Measurements from ENCODE around the gene DLL4. TPM values are rescaled to one million over a fixed set of nuclear protein-coding genes. Genes with fewer than 3 reads are reported as not detected.

DLL4 gene
- polyA plus RNA-seq (2013), result not detected

DNA sequence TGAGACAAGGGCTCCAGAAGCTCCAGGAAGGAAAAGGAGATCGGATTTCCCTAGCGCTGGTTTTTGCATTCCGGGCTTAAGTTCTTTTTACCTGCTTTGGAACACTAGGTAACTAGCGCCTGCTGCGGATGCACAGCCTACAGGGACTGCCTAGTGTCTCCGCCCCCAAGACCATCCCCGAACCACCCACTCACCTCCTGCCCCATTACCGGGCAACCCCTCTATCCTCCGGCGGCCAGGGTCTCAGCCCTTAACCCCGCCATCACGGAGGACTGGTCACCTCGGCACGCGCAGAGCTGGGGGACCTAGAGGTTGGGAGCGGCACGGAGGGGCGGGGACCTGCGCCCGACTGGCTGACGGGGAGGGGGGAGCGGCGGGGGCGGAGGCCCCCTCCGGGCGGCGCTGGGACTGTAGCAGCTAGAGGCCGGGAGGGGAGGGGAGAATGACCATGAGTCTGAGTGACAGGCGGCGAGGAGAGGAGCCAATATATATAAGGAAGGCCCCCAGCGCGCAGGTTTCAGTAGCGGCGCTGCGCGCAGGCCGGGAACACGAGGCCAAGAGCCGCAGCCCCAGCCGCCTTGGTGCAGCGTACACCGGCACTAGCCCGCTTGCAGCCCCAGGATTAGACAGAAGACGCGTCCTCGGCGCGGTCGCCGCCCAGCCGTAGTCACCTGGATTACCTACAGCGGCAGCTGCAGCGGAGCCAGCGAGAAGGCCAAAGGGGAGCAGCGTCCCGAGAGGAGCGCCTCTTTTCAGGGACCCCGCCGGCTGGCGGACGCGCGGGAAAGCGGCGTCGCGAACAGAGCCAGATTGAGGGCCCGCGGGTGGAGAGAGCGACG is at the start of gene DLL4:
Gene DLL4 (plus strand): TSS at position 520 of the 839 bp plus-strand sequence. CDS start 329 bp downstream, outside the sequence.
- Histone ChIP-seq H3K27me3 (replicated peaks in 2 of 5; ENCODE audit: control insufficient read depth in 4 of 5, insufficient read depth in 5 of 5, low read length in 4 of 5) (peaks cover 3 to 83% (median 35%) of the 10 kb centered on the region in 5 experiments), H3K27ac (ENCODE audit: insufficient read depth in 1 of 2, low read depth in 1 of 2, low read length in 2 of 2, poor library complexity in 1 of 2, severe bottlenecking in 2 of 2) (no peak within 1 kb of the TSS), H3K36me3 (ENCODE audit: control insufficient read depth in 4 of 4, insufficient read depth in 4 of 4, low read length in 3 of 4) (no peaks in the 10 kb centered on the region), H3K9me3 (ENCODE audit: control extremely low read depth in 1 of 5, control insufficient read depth in 4 of 5, insufficient read depth in 2 of 5, low read depth in 1 of 5, low read length in 4 of 5) (no peaks in the 10 kb centered on the region), H3K4me1 (ENCODE audit: control extremely low read depth in 1 of 4, control insufficient read depth in 4 of 4, insufficient read depth in 4 of 4, low read length in 3 of 4) (peaks cover 8 to 78% (median 75%) of the 10 kb centered on the region in 4 experiments), H3K4me3 (ENCODE audit: control insufficient read depth in 1 of 7, extremely low read depth in 1 of 7, insufficient read depth in 4 of 7, low read depth in 2 of 7, low read length in 6 of 7) (peak within 1 kb of the TSS in 6 of 7 experiments; percentile 38 to 70 (median 56))
- ChIA-PET POLR2A (interaction anchor here (0.6 kb wide), 1 partner anchor 24 kb away, joined by 4 read pairs; no protein-coding TSS in a partner anchor), CTCF (interaction anchor here (1.2 to 8.1 kb wide), 6 partner anchors 12 to 37 kb away, joined by 3 to 71 read pairs (median 12); no protein-coding TSS in a partner anchor)
- peak in 2 of 3 donors; percentile 56 to 67 for DNase-seq
- whole genome bisulfite sequencing (ENCODE audit: insufficient coverage), result 0% methylated on average over 57 of the region's 71 CpGs

DNA sequence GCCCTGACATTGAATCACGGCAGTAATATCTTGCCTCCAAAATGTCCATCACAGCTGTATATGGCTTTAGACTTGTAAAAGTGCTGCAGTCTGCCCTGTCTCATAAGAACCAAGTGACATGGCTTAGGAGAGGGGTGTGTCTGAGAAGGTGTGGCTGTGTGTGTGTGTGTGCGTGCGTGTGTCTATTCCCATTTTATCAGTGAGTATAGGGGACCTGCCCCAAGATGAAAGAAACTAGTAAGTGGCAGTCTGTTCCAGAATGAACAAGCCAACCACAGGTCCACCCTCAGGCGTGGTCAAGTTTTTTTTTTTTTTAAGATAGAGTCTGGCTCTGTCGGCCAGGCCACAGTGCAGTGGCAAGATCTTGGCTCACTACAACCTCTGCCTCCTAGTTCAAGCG is 49.5 kb upstream of the DLL4 start:
- Histone ChIP-seq H3K4me3 (ENCODE audit: control insufficient read depth in 1 of 7, extremely low read depth in 1 of 7, insufficient read depth in 4 of 7, low read depth in 2 of 7, low read length in 6 of 7) (no peak overlapping the region), H3K27ac (ENCODE audit: insufficient read depth in 1 of 2, low read depth in 1 of 2, low read length in 2 of 2, poor library complexity in 1 of 2, severe bottlenecking in 2 of 2) (no peak overlapping the region), H3K9me3 (ENCODE audit: control extremely low read depth in 1 of 5, control insufficient read depth in 4 of 5, insufficient read depth in 2 of 5, low read depth in 1 of 5, low read length in 4 of 5) (no peaks in the 10 kb centered on the region), H3K27me3 (replicated peaks in 2 of 5; ENCODE audit: control insufficient read depth in 4 of 5, insufficient read depth in 5 of 5, low read length in 4 of 5) (no peaks in the 10 kb centered on the region), H3K4me1 (ENCODE audit: control extremely low read depth in 1 of 4, control insufficient read depth in 4 of 4, insufficient read depth in 4 of 4, low read length in 3 of 4) (peaks cover 0 to 11% (median under 1%) of the 10 kb centered on the region in 4 experiments), H3K36me3 (ENCODE audit: control insufficient read depth in 4 of 4, insufficient read depth in 4 of 4, low read length in 3 of 4) (no peaks in the 10 kb centered on the region)
- POLR2A ChIA-PET, result no interaction called here
- CTCF ChIA-PET, result interaction anchor here (1.4 to 3.2 kb wide), 3 partner anchors 11 to 26 kb away, joined by 4 to 32 read pairs (median 5); no protein-coding TSS in a partner anchor
- 86% methylated on average over 4 of the region's 6 CpGs for whole genome bisulfite sequencing (ENCODE audit: insufficient coverage)
- no peak for DNase-seq

DNA sequence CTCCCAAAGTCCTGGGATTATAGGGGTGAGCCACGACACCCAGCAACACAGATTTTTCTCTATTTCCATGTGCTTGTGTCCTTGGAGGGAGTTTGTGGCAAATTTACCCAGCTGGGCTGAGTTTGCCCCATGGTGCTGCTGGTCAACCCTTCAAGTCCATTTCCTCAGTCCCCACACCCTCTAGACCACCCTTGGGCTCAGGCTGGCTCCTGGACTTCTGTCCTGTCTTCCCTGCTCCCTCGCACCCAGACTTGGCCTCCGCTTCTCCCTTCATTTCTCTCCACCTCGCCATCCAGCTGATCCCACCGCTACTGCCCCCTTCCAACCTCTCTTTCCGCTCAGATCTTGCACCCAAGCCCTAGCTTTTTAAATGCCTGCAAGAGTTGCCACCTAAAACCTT is 47.8 kb upstream of the DLL4 start:
- H3K27ac ChIP-seq (ENCODE audit: insufficient read depth in 1 of 2, low read depth in 1 of 2, low read length in 2 of 2, poor library complexity in 1 of 2, severe bottlenecking in 2 of 2), result no peak overlapping the region
- no peaks in the 10 kb centered on the region for H3K9me3 ChIP-seq (ENCODE audit: control extremely low read depth in 1 of 5, control insufficient read depth in 4 of 5, insufficient read depth in 2 of 5, low read depth in 1 of 5, low read length in 4 of 5)
- H3K27me3 ChIP-seq (replicated peaks in 2 of 5; ENCODE audit: control insufficient read depth in 4 of 5, insufficient read depth in 5 of 5, low read length in 4 of 5), result no peaks in the 10 kb centered on the region
- ChIA-PET CTCF (interaction anchor here (0.9 to 5.5 kb wide), 5 partner anchors 8 to 37 kb away, joined by 3 to 32 read pairs (median 4); partner anchors contain the start of genes RHOV and VPS18), POLR2A (no interaction called here)
- DNase-seq, result no peak
- H3K36me3 ChIP-seq (ENCODE audit: control insufficient read depth in 4 of 4, insufficient read depth in 4 of 4, low read length in 3 of 4), result no peaks in the 10 kb centered on the region
- H3K4me1 ChIP-seq (ENCODE audit: control extremely low read depth in 1 of 4, control insufficient read depth in 4 of 4, insufficient read depth in 4 of 4, low read length in 3 of 4), result peaks cover 0 to 6% (median 0%) of the 10 kb centered on the region in 4 experiments
- 98% methylated on average over 6 of the region's 6 CpGs for WGBS (ENCODE audit: insufficient coverage)
- no peak overlapping the region for H3K4me3 ChIP-seq (ENCODE audit: control insufficient read depth in 1 of 7, extremely low read depth in 1 of 7, insufficient read depth in 4 of 7, low read depth in 2 of 7, low read length in 6 of 7)

DNA sequence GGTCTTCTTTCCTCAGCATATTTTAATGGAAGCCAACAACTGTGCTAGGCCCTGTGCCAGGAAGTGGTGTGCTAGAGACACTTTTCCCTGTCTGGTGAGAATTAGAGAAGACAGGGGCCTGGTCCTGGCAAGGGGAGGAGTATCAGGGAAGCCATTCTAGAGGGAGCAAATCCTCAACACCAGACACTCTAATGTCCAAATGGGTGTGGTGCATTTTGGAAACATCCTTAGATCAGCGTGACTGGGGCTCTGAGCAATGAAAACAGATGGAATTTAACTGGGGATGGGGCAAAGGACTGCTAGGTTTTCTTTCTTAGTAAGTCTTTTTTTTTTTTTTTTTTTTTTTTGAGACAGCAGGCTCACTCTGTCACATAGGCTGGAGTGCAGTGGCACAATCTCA is 42.6 kb upstream of the DLL4 start:
- Histone ChIP-seq H3K4me1 (ENCODE audit: control extremely low read depth in 1 of 4, control insufficient read depth in 4 of 4, insufficient read depth in 4 of 4, low read length in 3 of 4) (peaks cover 0 to 6% (median under 1%) of the 10 kb centered on the region in 4 experiments), H3K4me3 (ENCODE audit: control insufficient read depth in 1 of 7, extremely low read depth in 1 of 7, insufficient read depth in 4 of 7, low read depth in 2 of 7, low read length in 6 of 7) (no peak overlapping the region), H3K27ac (ENCODE audit: insufficient read depth in 1 of 2, low read depth in 1 of 2, low read length in 2 of 2, poor library complexity in 1 of 2, severe bottlenecking in 2 of 2) (no peak overlapping the region), H3K36me3 (ENCODE audit: control insufficient read depth in 4 of 4, insufficient read depth in 4 of 4, low read length in 3 of 4) (no peaks in the 10 kb centered on the region), H3K9me3 (ENCODE audit: control extremely low read depth in 1 of 5, control insufficient read depth in 4 of 5, insufficient read depth in 2 of 5, low read depth in 1 of 5, low read length in 4 of 5) (no peaks in the 10 kb centered on the region), H3K27me3 (replicated peaks in 2 of 5; ENCODE audit: control insufficient read depth in 4 of 5, insufficient read depth in 5 of 5, low read length in 4 of 5) (no peaks in the 10 kb centered on the region)
- DNase-seq, result no peak
- ChIA-PET CTCF (interaction anchor here (0.9 to 5.5 kb wide), 4 partner anchors 10 to 105 kb away, joined by 3 to 30 read pairs (median 5); partner anchors contain the start of gene RHOV), POLR2A (no interaction called here)
- no CpG with 5 or more reads among the region's 1 CpG for WGBS (ENCODE audit: insufficient coverage)

DNA sequence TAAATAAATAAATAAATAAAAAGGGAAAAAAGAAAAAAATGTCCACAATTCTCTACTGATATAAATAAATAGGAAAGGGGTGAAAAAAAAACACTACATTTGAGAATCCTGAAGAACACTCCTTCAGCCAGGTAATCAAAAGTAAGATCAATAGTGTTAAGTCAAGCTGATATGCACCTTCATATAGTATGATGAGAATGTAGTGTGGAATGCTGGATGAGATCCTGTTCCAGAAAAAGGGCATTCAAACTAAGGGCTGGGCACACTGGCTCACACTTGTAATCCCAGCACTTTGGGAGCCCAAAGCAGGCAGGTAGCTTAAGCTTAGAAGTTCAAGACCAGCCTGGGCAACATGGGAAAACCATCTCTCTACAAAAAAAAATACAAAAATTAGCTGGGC is 40.0 kb upstream of the DLL4 start:
- peaks cover 0 to 20% (median 11%) of the 10 kb centered on the region in 4 experiments for H3K4me1 ChIP-seq (ENCODE audit: control extremely low read depth in 1 of 4, control insufficient read depth in 4 of 4, insufficient read depth in 4 of 4, low read length in 3 of 4)
- H3K9me3 ChIP-seq (ENCODE audit: control extremely low read depth in 1 of 5, control insufficient read depth in 4 of 5, insufficient read depth in 2 of 5, low read depth in 1 of 5, low read length in 4 of 5), result no peaks in the 10 kb centered on the region
- DNase-seq, result no peak
- POLR2A ChIA-PET, result no interaction called here
- H3K27me3 ChIP-seq (replicated peaks in 2 of 5; ENCODE audit: control insufficient read depth in 4 of 5, insufficient read depth in 5 of 5, low read length in 4 of 5), result peaks cover 0 to 2% (median 0%) of the 10 kb centered on the region in 5 experiments
- H3K36me3 ChIP-seq (ENCODE audit: control insufficient read depth in 4 of 4, insufficient read depth in 4 of 4, low read length in 3 of 4), result no peaks in the 10 kb centered on the region
- CTCF ChIA-PET, result interaction anchor here (0.6 to 4.3 kb wide), 4 partner anchors 8 to 104 kb away, joined by 3 to 32 read pairs (median 3); no protein-coding TSS in a partner anchor
- no peak overlapping the region for H3K4me3 ChIP-seq (ENCODE audit: control insufficient read depth in 1 of 7, extremely low read depth in 1 of 7, insufficient read depth in 4 of 7, low read depth in 2 of 7, low read length in 6 of 7)
- no peak overlapping the region for H3K27ac ChIP-seq (ENCODE audit: insufficient read depth in 1 of 2, low read depth in 1 of 2, low read length in 2 of 2, poor library complexity in 1 of 2, severe bottlenecking in 2 of 2)

DNA sequence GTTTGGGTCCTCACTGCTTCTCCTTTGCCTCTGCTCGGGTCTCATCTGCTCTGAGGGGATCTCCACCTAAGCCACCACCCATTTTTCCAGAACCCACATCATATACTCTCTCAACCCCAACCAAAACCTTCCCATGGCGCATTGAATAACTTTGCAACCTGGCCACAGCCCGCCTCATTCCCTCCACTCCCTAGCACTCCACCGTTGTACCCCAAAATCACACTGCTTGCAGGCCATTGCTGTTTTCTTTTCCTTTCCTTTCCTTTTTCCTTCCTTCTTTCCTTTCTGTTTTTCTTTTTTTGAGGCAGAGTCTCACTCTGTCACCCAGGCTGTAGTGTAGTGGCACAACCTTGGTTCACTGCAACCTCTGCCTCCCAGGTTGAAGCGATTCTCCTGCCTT is 38.0 kb upstream of the DLL4 start:
- CTCF ChIA-PET, result interaction anchor here (0.9 to 4.3 kb wide), 7 partner anchors 10 to 300 kb away, joined by 3 to 38 read pairs (median 4); partner anchors contain the start of gene RHOV

More for the DNA sequence above, 38.0 kb upstream of the DLL4 start:
- H3K4me1 ChIP-seq (ENCODE audit: control extremely low read depth in 1 of 4, control insufficient read depth in 4 of 4, insufficient read depth in 4 of 4, low read length in 3 of 4), result peaks cover 7 to 31% (median 25%) of the 10 kb centered on the region in 4 experiments
- POLR2A ChIA-PET, result no interaction called here
- WGBS (ENCODE audit: insufficient coverage), result 84% methylated on average over 3 of the region's 5 CpGs
- H3K27ac ChIP-seq (ENCODE audit: insufficient read depth in 1 of 2, low read depth in 1 of 2, low read length in 2 of 2, poor library complexity in 1 of 2, severe bottlenecking in 2 of 2), result no peak overlapping the region
- no peaks in the 10 kb centered on the region for H3K9me3 ChIP-seq (ENCODE audit: control extremely low read depth in 1 of 5, control insufficient read depth in 4 of 5, insufficient read depth in 2 of 5, low read depth in 1 of 5, low read length in 4 of 5)
- DNase-seq, result no peak
- H3K4me3 ChIP-seq (ENCODE audit: control insufficient read depth in 1 of 7, extremely low read depth in 1 of 7, insufficient read depth in 4 of 7, low read depth in 2 of 7, low read length in 6 of 7), result no peak overlapping the region
- peaks cover 0 to 6% (median 2%) of the 10 kb centered on the region in 4 experiments for H3K36me3 ChIP-seq (ENCODE audit: control insufficient read depth in 4 of 4, insufficient read depth in 4 of 4, low read length in 3 of 4)
- H3K27me3 ChIP-seq (replicated peaks in 2 of 5; ENCODE audit: control insufficient read depth in 4 of 5, insufficient read depth in 5 of 5, low read length in 4 of 5), result peaks cover 0 to 2% (median 0%) of the 10 kb centered on the region in 5 experiments

All from common myeloid progenitor, CD34-positive (primary cell).